Transverse colon (tissue), 4 donors: Measurements from ENCODE around the gene VPS13D. TPM values are rescaled to one million over a fixed set of nuclear protein-coding genes. Genes with fewer than 3 reads are reported as not detected.

Experiments
- DNase-seq: peaks from one replicate; pipeline ENCODE4 v3.0.0-alpha.2; 2019
- H3K27ac ChIP-seq, 4 donors: fragments of 200-600 bp; sonication (generic); 2 replicates each; pipeline ENCODE4 v1.5.1; 2016 to 2018; ENCODE audit warnings: inconsistent platforms in 4 of 4
- H3K27me3 ChIP-seq: fragments of 200-600 bp; sonication (generic); 2 replicates; pipeline ENCODE4 v1.5.1; 2017; ENCODE audit warnings: inconsistent platforms
- H3K36me3 ChIP-seq, 4 donors: fragments of 200-600 bp; sonication (generic); 2 replicates each; pipeline ENCODE4 v1.5.1; 2017 to 2019; ENCODE audit warnings: inconsistent platforms in 4 of 4
- H3K4me1 ChIP-seq, 4 donors: fragments of 200-600 bp; sonication (generic); 2 replicates each; pipeline ENCODE4 v1.5.1; 2017 to 2020; ENCODE audit warnings: inconsistent platforms in 4 of 4
- H3K4me3 ChIP-seq, 4 donors: fragments of 200-600 bp; sonication (generic); 1 replicate in 1 of 4; 2 replicates in 3 of 4; pipeline versions ENCODE4 v1.5.1 to v1.6.1; 2017 to 2019; ENCODE audit warnings: inconsistent platforms in 4 of 4
- H3K9me3 ChIP-seq, 2 donors: fragments of 200-600 bp; sonication (generic); 2 replicates each; pipeline ENCODE4 v1.5.1; 2017 to 2019; ENCODE audit warnings: inconsistent platforms in 2 of 2
- EP300 ChIP-seq: sonication (generic); formaldehyde crosslinking; IDR thresholded peaks from one replicate; pipeline ENCODE4 v1.6.1; 2017; ENCODE audit warnings: antibody characterized with exemption, low read depth
- POLR2A ChIP-seq: fragments of 450-650 bp; IDR thresholded peaks from one replicate; pipeline ENCODE4 v1.6.1; 2016; ENCODE audit warnings: antibody characterized with exemption, mild to moderate bottlenecking, moderate library complexity
- POLR2AphosphoS5 ChIP-seq, 3 donors: sonication (generic); formaldehyde crosslinking; IDR thresholded peaks; one replicate each; pipeline ENCODE4 v1.6.1; 2016; ENCODE audit warnings: antibody characterized with exemption in 3 of 3
- WGBS, 2 donors: methylation state at CpG; one replicate each; pipeline ENCODE4 v1.1.5; 2018; ENCODE audit warnings: low coverage in 1 of 2; 5-methylcytosine and 5-hydroxymethylcytosine counted together
- in situ Hi-C, 4 donors: fragments of 200-750 bp; cut with MboI; loops; one replicate each; pipeline versions ENCODE4 v1.15.0 to v1.15.1; 2017; ENCODE audit warnings: low sequenced_read_pairs in 3 of 4, low pct_ligation_motif_present in 1 of 4, low pct_unique_long_range_greater_than_20kb in 1 of 4
- intact Hi-C: fragments of 100-400 bp; cut with DNase I; formaldehyde crosslinking; loops from one replicate; pipeline ENCODE4 v1.15.1; 2023; ENCODE audit warnings: low total_unique reads
- total RNA-seq, 4 donors: library from RNA; depleted of rRNA; stranded (reverse); fragments of >200 nt; gene quantifications; one replicate each; pipeline ENCODE4 v1.1.0, GENCODE V29; 2016
- TF ChIP-seq, protein P1 (sequence below), 5 experiments: fragments of 200-600 bp in 3 of 5; fragments of 450-650 bp in 2 of 5; sonication (generic) in 3 of 5; IDR thresholded peaks; 1 replicate in 2 of 5; 2 replicates in 3 of 5; pipeline ENCODE4 v1.5.1; 2016 to 2017; ENCODE audit warnings: antibody characterized with exemption in 5 of 5, inconsistent platforms in 3 of 5, mild to moderate bottlenecking in 2 of 5, moderate library complexity in 1 of 5

Gene VPS13D
- total RNA-seq, 4 donors from 2014 or later: 101 to 136 (median 116) TPM

DNA sequence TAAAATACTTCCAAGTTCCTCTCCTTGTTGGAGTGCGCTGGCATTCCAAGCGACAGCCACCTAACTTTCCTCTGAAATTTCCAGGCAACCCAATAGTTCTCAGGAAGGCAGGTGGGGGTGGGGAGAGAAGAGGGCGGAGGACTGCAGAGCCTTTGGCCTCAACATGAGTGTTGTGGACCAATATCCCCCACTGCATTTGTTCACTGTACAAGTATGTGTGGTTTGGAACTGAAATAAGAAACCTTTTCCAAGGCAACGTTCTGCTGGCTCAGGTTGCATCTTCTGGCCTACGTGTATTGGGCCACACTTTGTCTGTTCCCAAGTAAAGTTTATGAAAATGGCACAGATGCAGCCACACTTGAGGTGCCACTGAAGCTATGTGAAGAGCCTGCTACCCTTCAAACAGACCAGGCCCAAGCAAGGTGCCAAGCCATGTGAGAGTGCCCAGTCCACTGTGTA, 234.8 kb downstream of the VPS13D start:
- H3K4me1 ChIP-seq: peaks cover 23 to 53% (median 34%) of the 10 kb centered on the region in 4 donors
- peak overlapping the region; percentile 69 to 82 (median 73) for H3K27ac ChIP-seq
- TF ChIP-seq POLR2AphosphoS5 (IDR thresholded peaks at IDR 0.05) (peak in 2 of 3 donors; percentile 11 to 60), EP300 (no peak)
- intact Hi-C loops (no loop called here), in situ Hi-C loops (no loop called here)
- DNase-seq: no peak
- no peaks in the 10 kb centered on the region for H3K27me3 ChIP-seq
- no peaks in the 10 kb centered on the region for H3K36me3 ChIP-seq
- H3K9me3 ChIP-seq: no peaks in the 10 kb centered on the region
- WGBS, 2 donors: 53 to 75% methylated on average over 2 to 5 of the region's 5 CpGs
- H3K4me3 ChIP-seq: no peak overlapping the region

DNA sequence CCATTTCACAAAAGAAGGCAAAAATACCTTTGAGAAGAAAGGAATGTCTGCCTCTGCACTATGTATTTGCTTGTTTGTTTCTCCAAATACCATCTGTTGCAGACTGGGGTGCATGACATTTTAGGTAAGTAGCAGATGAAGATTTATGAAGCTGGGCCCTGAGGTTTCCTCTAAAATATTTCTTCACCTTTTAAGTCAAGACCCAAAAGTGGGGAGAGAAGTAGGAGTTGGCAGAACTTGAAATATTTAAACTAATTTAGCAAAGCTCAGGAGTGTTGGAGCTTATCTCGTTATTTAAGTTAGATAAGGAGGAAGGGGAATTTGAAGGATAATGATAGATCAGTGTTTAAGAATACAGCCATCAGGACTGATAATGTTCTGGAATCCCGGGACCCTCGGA, 235.3 kb downstream of the VPS13D start:
- no peaks in the 10 kb centered on the region for H3K9me3 ChIP-seq
- peak overlapping the region; percentile 69 to 82 (median 73) for H3K27ac ChIP-seq
- DNase-seq: no peak
- intact Hi-C loops (no loop called here), in situ Hi-C loops (no loop called here)
- peaks cover 21 to 55% (median 37%) of the 10 kb centered on the region in 4 donors for H3K4me1 ChIP-seq
- TF ChIP-seq POLR2AphosphoS5 (IDR thresholded peaks at IDR 0.05) (no peak), EP300 (no peak), POLR2A (no peak)
- TF ChIP-seq, protein P1, sequence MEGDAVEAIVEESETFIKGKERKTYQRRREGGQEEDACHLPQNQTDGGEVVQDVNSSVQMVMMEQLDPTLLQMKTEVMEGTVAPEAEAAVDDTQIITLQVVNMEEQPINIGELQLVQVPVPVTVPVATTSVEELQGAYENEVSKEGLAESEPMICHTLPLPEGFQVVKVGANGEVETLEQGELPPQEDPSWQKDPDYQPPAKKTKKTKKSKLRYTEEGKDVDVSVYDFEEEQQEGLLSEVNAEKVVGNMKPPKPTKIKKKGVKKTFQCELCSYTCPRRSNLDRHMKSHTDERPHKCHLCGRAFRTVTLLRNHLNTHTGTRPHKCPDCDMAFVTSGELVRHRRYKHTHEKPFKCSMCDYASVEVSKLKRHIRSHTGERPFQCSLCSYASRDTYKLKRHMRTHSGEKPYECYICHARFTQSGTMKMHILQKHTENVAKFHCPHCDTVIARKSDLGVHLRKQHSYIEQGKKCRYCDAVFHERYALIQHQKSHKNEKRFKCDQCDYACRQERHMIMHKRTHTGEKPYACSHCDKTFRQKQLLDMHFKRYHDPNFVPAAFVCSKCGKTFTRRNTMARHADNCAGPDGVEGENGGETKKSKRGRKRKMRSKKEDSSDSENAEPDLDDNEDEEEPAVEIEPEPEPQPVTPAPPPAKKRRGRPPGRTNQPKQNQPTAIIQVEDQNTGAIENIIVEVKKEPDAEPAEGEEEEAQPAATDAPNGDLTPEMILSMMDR (IDR thresholded peaks at IDR 0.05): no peak
- 85 to 87% methylated on average over 3 of the region's 3 CpGs for WGBS, 2 donors
- no peaks in the 10 kb centered on the region for H3K27me3 ChIP-seq
- no peak overlapping the region for H3K4me3 ChIP-seq
- no peaks in the 10 kb centered on the region for H3K36me3 ChIP-seq

- Histone ChIP-seq H3K9me3 (no peaks in the 10 kb centered on the region), H3K36me3 (no peaks in the 10 kb centered on the region), H3K4me1 (peaks cover 7 to 43% (median 26%) of the 10 kb centered on the region in 4 donors), H3K27ac (no peak overlapping the region), H3K27me3 (no peaks in the 10 kb centered on the region), H3K4me3 (no peak overlapping the region)
- WGBS, 2 donors: 96 to 100% methylated on average over 3 to 5 of the region's 5 CpGs
- in situ Hi-C loops: no loop called here
- TF ChIP-seq POLR2A (no peak), POLR2AphosphoS5 (IDR thresholded peaks at IDR 0.05) (no peak)
- TF ChIP-seq, protein P1 (IDR thresholded peaks at IDR 0.05): no peak
- no peak for DNase-seq
- intact Hi-C loops: no loop called here
These were observed 237.0 kb downstream of the VPS13D start for GRCh38 chr1:12466816-12467215.

DNA sequence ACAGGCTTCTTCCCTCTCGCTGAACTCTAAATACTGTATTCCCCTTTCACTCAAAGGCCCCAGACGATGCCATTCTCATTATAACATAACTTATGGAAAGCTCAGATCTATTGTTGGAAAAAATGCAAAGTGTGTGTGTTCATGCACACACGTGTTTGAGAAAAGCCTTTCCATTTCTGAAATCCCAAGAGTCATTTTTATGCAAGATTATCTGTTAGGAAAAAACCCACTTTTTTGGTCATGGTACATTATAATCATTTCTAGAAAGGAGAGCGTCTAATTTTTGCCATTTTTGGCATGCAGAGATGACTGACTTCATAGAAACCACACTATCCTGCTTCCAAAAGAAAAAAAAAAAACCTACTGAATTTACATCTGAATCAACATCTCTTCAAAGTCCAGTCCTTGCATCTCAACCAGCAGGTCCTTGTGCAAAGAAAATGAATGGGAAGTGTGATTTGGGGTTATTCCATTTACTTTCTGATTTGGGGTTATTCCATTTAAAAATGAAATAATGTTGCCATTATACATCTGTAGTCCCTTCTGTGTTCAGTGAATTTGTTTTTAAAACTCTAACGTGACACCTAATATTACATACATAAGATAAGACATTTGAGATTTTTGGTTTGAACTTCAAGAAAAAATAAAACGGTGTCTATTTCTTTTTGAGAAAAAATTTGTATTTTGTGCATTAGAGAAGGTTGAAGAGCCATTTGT, 237.9 kb downstream of the VPS13D start:
- H3K27me3 ChIP-seq: no peaks in the 10 kb centered on the region
- DNase-seq: no peak
- H3K9me3 ChIP-seq: no peaks in the 10 kb centered on the region
- no peak overlapping the region for H3K27ac ChIP-seq
- intact Hi-C loops (no loop called here), in situ Hi-C loops (no loop called here)
- TF ChIP-seq EP300: no peak
- no peak for TF ChIP-seq POLR2A
- TF ChIP-seq POLR2AphosphoS5 (IDR thresholded peaks at IDR 0.05): no peak
- TF ChIP-seq, protein P1 (IDR thresholded peaks at IDR 0.05): no peak
- no peaks in the 10 kb centered on the region for H3K36me3 ChIP-seq
- 78 to 89% methylated on average over 6 of the region's 6 CpGs for WGBS, 2 donors
- H3K4me1 ChIP-seq: peaks cover 0 to 39% (median 21%) of the 10 kb centered on the region in 4 donors
- H3K4me3 ChIP-seq: no peak overlapping the region

DNA sequence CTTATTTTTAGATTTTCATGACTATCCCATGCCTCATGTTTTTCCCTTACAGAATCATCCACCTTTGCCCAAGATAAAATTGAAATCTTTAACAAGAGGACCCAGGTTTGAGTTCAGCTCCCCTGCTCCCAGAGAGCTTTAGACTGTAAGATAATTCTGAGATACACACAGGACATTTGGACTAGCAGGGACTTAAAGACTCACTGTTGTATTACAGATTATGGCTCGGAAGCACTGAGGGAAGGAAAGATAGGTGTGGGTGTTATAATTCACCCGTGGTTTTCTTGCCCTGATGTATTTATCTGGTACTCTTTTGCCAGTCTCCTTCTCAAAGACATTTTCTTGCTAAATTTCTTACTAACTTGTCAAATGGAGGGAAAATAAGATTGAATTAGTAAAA, 238.5 kb downstream of the VPS13D start:
- 80 to 86% methylated on average over 1 to 2 of the region's 2 CpGs for WGBS, 2 donors
- Histone ChIP-seq H3K27me3 (no peaks in the 10 kb centered on the region), H3K4me3 (no peak overlapping the region), H3K36me3 (no peaks in the 10 kb centered on the region), H3K9me3 (no peaks in the 10 kb centered on the region), H3K27ac (no peak overlapping the region), H3K4me1 (peaks cover 1 to 36% (median 20%) of the 10 kb centered on the region in 4 donors)
- intact Hi-C loops: no loop called here
- no peak for DNase-seq
- in situ Hi-C loops: no loop called here
- TF ChIP-seq POLR2AphosphoS5 (IDR thresholded peaks at IDR 0.05) (no peak), EP300 (no peak), POLR2A (no peak)
- TF ChIP-seq, protein P1 (IDR thresholded peaks at IDR 0.05): no peak
